Lower leg skin (tissue), 3 donors: ENCODE data around the gene PLEKHG1.

Experiments
- CTCF ChIP-seq, 3 donors: fragments of 450-650 bp; IDR thresholded peaks; one replicate each; pipeline ENCODE4 v1.5.1; 2016; ENCODE audit warnings: antibody characterized with exemption in 3 of 3, mild to moderate bottlenecking in 3 of 3, moderate library complexity in 2 of 3
- POLR2A ChIP-seq, 2 donors: fragments of 450-650 bp; IDR thresholded peaks; one replicate each; pipeline ENCODE4 v1.6.1; 2016 to 2017; ENCODE audit warnings: antibody characterized with exemption in 2 of 2, mild to moderate bottlenecking in 1 of 2, moderate library complexity in 1 of 2

- TF ChIP-seq CTCF (IDR thresholded peaks at IDR 0.05) (no peak), POLR2A (IDR thresholded peaks at IDR 0.05) (no peak)
Measured at GRCh38 chr6:150557043-150557599, 42.6 kb upstream of the PLEKHG1 start.
